Glomerular endothelial cell (primary cell): Measurements from ENCODE around the gene CDK5. TPM values are rescaled to one million over a fixed set of nuclear protein-coding genes. Genes with fewer than 3 reads are reported as not detected.

Experiments
- DNase-seq: peaks from one replicate; pipeline ENCODE4 v3.0.0-alpha.2; 2011; ENCODE audit warnings: low read depth, low spot score; ENCODE audit errors: extremely low read depth
- total RNA-seq: library from RNA; depleted of rRNA; stranded (reverse); fragments of >200 nt; gene quantifications from 2 replicates; pipeline ENCODE4 v1.2.3, GENCODE V29; 2015

CDK5 gene
- total RNA-seq, 1 donor from 2014 or later: 21.1 TPM

DNA sequence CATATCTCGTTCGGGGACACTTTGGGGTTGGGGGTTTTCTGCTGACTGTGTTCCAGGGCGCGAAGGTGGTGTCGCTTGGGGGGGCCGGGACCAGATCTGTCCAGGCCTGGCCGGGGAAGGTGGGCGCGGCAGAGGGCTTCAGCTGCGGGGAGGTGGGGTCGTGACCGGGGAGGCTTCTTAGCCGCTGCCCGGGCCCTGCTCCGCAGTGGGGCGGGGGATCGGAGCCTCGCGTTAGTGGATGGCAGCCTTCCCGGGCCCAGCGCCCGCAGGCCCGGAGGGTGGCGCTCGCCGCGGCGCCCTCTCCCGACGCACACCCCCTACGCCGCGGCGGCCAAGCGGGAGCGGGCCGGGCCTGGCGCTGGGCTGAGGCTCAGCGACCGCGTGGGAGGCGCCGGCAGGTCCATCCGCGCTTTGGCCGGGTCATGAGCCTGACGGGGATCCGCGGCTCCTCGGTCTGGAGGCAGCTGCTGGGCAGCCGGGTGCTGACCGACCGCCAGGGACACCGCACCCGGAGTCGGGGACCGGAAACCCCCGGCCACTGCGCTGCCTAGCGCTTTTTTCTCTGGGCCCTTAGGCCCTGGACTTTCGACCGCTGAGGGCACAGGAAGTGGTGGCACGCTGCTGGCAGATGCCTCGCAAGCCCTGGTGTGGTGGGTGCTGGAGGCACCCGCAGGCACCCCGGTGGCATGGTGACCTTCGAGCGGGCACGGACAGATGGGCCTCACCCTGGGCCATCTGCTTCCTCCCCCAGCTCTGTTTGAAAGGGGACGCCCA is 29.7 kb upstream of the CDK5 start:
- no peak for DNase-seq

DNA sequence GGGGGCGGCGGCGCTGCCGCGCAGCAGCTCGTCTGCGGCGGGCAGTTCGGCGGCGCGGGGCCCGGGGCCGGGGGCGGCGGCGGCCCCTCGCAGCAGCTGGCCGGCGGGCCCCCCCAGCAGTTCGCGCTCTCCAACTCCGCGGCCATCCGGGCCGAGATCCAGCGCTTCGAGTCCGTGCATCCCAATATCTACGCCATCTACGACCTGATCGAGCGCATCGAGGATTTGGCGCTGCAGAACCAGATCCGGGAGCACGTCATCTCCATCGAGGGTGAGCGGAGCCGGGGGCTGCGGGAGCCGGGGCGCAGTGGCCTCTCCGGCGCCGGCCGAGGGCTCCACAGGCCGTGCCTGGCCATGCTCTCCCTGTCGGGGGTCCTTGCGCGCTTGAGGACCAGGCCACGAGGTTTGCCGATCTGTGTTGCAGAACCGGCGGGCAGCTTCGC is 29.1 kb upstream of the CDK5 start:
- DNase-seq: no peak

DNA sequence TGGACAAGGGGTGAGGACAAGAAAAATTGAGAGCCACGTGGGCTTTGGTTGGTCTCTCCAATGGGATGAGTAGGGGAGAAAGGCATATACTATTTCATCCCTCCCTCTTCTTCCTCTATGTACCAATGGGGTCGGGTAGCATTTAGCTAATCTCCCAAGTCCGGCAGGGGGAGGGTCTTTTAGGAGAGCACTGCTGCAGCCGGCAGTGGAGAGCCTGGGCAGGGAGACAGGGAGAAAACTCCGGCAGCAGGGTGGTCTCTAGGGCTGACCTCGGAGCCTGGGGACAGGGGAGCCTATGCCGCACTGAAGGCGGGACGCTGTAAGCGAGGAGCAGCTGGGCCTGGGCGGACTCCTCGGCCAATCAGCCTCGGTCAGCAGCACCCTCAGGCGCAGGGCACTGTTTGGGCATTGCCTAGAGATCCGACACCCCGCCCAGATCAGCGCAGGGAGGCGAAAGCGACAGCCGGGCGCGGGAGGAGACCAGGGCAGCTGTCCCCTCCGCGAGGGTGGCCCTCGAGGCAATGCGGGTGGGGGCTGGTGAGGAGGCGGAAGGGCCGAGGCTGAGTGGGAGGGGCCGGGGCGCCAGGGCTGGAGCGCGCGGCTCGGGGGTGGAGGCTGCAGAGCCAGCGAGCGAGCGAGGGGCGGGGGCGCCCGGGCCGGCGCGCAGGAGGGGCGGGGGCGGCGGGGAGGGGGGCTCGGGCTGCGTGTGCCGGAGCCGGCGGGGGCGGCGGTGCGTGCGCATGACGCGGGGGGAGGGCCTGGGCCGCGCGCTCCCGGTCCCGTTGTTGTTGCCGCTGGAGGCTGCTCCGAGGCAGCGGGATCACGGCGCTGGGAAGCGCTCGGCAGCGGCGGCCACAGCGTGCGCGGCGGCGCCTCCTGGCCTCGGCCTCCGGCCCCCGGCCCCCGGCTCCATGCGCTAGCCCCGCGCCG is 28.3 kb upstream of the CDK5 start, which contains the start of gene AGAP3:
TSS of gene AGAP3 (plus strand) at position 785 of the 930 bp plus-strand sequence. CDS start 267 bp downstream, outside the sequence.
- DNase-seq: no peak

GRCh38 chr7:151085329-151085690 is 27.6 kb upstream of the CDK5 start:
- no peak for DNase-seq

- DNase-seq: no peak
These were observed 26.1 kb upstream of the CDK5 start for GRCh38 chr7:151083824-151084160.

- DNase-seq: no peak
These were observed 25.6 kb upstream of the CDK5 start, which contains the start of gene TMUB1 for GRCh38 chr7:151083071-151083823. Gene TMUB1, minus strand, starts transcription at chr7:151083493. Its CDS starts 930 bp downstream, at chr7:151082563.

DNA sequence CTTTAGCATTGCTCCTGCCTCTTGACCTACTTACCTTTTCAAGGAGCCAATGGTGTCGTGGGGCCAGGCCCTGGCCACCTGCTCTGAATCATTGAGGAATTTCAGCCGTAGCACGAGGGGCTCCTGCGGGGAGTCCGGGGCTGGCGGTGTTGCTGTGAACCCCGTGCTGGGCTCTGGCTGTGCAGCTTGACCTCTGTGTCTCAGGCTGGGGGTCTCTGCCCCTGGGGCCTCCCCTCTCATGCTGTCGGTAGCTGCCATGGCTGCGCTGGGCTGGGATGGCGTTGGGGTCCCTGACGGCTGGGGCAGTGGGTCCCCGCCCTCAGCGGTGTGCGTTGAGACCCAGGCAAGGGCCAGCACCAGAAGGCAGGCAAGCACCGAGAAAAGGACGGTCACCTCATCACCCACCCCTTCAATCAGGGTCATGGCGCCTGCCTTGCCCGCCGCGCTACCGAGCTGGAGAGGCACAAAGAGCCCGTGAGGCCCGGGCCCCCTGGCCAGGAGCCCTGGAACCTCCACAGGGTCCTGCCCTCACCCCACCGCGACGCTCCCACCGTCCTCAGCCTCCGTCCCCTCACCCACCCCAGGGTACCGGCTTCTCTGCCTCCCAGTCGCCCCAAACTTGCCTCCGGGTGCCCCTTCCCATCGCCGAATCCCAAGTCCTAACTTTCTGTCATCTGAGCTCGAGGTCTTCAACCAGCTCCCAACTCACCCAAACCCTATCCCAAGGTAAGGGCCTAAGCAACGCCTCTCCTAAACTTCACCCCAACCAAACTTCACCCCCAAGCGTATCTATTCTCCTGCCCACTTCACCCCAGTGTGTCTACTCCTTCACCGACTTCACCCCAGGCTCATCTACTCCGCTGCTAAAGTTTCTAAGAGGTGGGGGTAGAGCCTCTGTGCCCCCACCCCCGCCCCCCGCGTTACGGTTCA is 24.7 kb upstream of the CDK5 start:
- no peak for DNase-seq

DNA sequence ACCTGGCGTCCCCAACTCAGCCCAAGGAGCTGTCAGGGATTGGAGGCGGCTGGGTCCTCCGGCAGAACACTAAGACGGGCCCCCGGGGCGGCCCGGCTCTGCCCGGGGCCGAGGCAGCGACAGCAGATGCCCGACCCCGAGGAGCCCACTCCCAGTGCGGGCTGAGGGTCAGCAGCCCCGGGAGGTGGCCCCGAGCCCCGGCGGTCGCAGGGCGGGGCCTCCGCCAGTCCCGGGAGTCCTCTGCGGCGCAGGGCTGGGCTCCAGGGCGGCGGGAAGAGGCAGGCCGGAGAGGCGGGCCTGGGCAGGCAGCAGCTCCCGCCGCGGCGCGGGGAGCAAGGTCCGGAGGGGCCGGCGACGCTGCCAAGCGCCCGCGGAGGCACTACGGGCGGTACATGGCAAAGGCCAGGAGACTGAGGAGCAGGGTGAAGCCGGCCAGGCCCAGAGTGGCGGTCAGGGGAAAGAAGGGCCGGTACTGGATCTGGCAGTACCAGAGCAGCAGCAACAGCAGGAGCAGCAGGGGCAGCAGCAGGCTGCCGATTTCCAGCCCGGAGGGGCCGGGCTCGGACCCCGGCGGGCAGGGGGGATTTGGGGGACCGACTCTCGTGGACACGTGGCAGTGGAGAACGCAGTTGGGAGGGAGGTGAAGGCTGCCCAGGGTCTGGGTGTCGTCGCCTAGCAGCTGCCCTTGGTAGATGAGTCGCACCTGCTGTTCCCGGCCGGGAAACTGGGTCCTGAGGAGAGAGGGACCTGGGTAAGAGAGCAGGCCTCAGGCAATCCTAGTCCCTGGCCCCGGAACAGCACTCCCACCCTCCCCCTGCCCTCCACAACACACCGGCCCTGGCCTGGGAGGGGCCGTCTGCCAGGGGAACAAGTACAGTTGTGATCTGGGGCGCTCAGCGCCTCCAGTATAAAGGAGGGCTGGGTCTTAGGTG is 23.7 kb upstream of the CDK5 start:
- no peak for DNase-seq

- no peak for DNase-seq
These were observed 22.9 kb upstream of the CDK5 start, which contains the start of gene FASTK for GRCh38 chr7:151080522-151081169. Gene FASTK, minus strand, starts transcription at chr7:151080809. Its CDS starts 43 bp downstream, at chr7:151080766.

DNA sequence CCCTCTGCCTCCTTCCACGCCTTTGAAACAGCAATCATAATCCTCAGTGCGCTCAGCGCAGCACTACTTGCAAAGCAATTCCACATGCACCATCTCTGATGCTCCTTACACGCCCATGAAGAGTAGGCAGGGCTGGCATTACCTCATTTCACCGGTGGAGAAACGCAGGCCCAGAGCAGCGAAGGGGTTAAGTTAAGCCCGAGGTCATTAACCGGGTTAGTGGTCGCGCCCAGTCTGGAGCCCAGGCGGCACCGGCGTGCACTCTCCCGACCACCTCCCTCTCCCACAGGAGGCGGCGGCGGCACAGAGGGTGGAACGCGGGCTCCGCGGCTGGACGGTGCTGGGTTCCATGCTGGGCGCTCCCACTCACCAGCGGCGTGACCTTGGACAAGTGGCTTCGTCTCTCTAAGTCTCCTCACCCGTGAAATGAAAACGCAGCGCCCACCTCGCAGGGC is 22.4 kb upstream of the CDK5 start:
- DNase-seq: no peak

- no peak for DNase-seq
These were observed 21.7 kb upstream of the CDK5 start for GRCh38 chr7:151079199-151079910.

GRCh38 chr7:151078233-151079040 is 20.7 kb upstream of the CDK5 start:
- DNase-seq: no peak

DNA sequence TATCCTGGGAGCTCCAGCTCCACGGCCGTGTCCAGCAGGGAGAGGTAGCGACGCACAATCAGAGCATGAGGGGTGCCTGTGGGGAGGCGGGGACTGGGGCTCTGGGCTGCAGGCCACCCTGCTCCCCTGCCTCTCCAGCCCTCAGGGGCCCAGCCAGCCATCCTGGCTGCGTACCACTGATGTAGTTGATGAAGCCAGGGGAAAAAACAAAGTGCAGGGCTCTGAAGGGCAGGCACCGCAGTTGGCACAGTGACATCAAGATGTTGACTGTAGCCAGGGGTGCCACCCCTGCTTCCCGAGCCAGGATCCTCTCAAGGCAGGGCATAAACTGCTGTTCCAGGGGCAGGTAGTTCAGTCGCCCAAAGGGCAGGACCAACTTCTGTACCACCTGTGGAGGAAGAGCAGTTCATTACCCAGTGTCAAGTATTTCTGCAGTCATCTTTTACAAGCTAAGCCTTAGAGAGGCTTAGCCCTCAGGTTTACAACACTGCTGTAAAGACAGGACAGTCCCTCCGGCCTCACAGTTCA is 20.1 kb upstream of the CDK5 start:
- DNase-seq: no peak

GRCh38 chr7:151076863-151077704 is 19.4 kb upstream of the CDK5 start:
- DNase-seq: no peak

DNA sequence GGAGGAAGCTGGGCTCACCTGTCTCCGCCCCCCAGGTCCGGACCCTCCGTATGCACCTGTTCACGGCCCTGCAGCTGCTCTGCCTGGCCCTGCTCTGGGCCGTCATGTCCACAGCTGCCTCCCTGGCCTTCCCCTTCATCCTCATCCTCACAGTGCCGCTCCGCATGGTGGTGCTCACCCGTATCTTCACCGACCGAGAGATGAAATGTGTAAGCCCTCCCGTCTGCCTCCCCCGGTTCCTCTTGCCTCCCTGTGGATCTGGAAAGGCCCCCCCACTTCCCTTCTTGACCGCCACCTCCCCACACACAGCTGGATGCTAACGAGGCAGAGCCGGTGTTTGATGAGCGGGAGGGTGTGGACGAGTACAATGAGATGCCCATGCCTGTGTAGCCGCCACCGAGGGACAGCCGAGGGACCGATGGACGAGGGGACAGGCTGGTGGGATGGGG is 18.3 kb upstream of the CDK5 start:
- no peak for DNase-seq

DNA sequence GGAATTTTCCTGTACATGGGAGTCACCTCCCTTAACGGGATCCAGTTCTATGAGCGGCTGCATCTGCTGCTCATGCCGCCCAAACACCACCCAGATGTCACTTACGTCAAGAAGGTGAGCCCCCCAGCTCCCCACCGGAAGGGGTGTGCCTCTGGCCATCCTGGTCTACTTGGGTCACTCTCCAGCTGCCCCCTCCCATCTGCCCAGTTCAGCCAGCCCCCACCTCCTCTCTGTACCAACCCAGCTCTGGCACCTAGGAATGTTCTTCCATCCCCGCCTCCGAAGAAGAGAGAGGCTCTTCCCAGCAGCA is 17.9 kb upstream of the CDK5 start:
- DNase-seq: no peak
